ENCODE results near the gene TATDN3. TPM values are rescaled to one million over a fixed set of nuclear protein-coding genes. Genes with fewer than 3 reads are reported as not detected.
A peak's percentile ranks its signal among the peaks of the same experiment; 100 is the strongest.

The TATDN3 gene
- polyA plus RNA-seq, 1 donor from 2014 or later: 30.0 TPM

DNA sequence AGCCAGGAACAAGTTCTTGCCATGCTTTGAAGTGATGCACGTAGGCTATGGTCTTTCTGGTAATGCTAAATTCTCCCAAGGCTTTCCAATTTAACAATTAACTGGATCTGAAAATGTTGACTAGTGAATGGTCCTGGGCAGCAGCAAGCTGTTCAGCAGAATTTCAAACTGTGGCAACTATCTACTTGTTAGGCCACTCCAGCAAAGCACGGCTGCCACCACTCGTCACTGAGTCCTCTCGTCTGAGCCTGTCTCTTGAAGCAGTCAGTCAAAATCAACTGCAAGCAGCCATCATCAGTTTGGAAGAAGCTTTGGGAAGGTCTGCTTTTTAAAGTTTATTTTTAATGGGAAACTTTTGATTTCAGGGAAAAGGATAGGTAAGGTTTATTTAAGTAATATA, 72.5 kb downstream of the TATDN3 start:
- H3K4me1 Mint-ChIP-seq: peaks cover 4 to 13% (median 11%) of the 10 kb centered on the region in 3 donors
- no peaks in the 10 kb centered on the region for H3K27me3 Mint-ChIP-seq
- no peak overlapping the region for H3K27ac Mint-ChIP-seq
- peaks cover 7% of the 10 kb centered on the region for H3K36me3 Mint-ChIP-seq
- no peaks in the 10 kb centered on the region for H3K9me3 Mint-ChIP-seq
- peak overlapping the region in 1 of 4 donors; percentile 25 for H3K4me3 Mint-ChIP-seq

Other genes starting within 250 kb of the TATDN3 start
- gene ATF3, start 183.1 kb upstream of the TATDN3 start, polyA plus RNA-seq: 0.73 TPM
- 0.80 TPM for gene BATF3, start 92.1 kb upstream of the TATDN3 start, polyA plus RNA-seq
- gene NSL1, start 117 bp upstream of the TATDN3 start, polyA plus RNA-seq: 71.5 TPM
- gene SPATA45, start 55.8 kb downstream of the TATDN3 start, polyA plus RNA-seq: 0.80 TPM
- gene FLVCR1, start 66.4 kb downstream of the TATDN3 start, polyA plus RNA-seq: 3.4 TPM
- not detected for gene VASH2, start 158.6 kb downstream of the TATDN3 start, polyA plus RNA-seq
- gene ANGEL2, start 224.0 kb downstream of the TATDN3 start, polyA plus RNA-seq: 33.1 TPM

Data from IgD-negative memory B cell (primary cell).